ENCODE measurements around the gene OTOGL.
"Not testable (repeated sequence)": the region's sequence is repeated elsewhere in the genome, so short reads cannot be mapped to it uniquely, and the experiment has no call there.

OTOGL gene

GRCh38 chr12:80222261-80222660 lies 122.9 kb downstream of the OTOGL start:
- no peak for DNase-seq (ENCODE audit: low read depth)

- DNase-seq (ENCODE audit: low read depth): no peak
Measured at GRCh38 chr12:80226576-80226975, 127.2 kb downstream of the OTOGL start.

- not testable (repeated sequence) for DNase-seq (ENCODE audit: low read depth)
Measured at GRCh38 chr12:80227904-80228303, 128.6 kb downstream of the OTOGL start.

GRCh38 chr12:80230068-80230467 lies 130.7 kb downstream of the OTOGL start:
- no peak for DNase-seq (ENCODE audit: low read depth)

- no peak for DNase-seq (ENCODE audit: low read depth)
Measured at GRCh38 chr12:80232837-80233236, 133.5 kb downstream of the OTOGL start.

- DNase-seq (ENCODE audit: low read depth): no peak
Measured at GRCh38 chr12:80233926-80234325, 134.6 kb downstream of the OTOGL start.

GRCh38 chr12:80234667-80235066 lies 135.3 kb downstream of the OTOGL start:
- DNase-seq (ENCODE audit: low read depth): no peak

GRCh38 chr12:80235944-80236343 lies 136.6 kb downstream of the OTOGL start:
- no peak for DNase-seq (ENCODE audit: low read depth)

GRCh38 chr12:80239867-80240266 lies 140.5 kb downstream of the OTOGL start:
- DNase-seq (ENCODE audit: low read depth): no peak

- no peak for DNase-seq (ENCODE audit: low read depth)
Measured at GRCh38 chr12:80241576-80242273, 142.4 kb downstream of the OTOGL start.

GRCh38 chr12:80242321-80242720 lies 143.0 kb downstream of the OTOGL start:
- DNase-seq (ENCODE audit: low read depth): no peak

GRCh38 chr12:80249581-80249980 lies 150.2 kb downstream of the OTOGL start:
- DNase-seq (ENCODE audit: low read depth): not testable (repeated sequence)

- no peak for DNase-seq (ENCODE audit: low read depth)
Measured at GRCh38 chr12:80257920-80258319, 158.6 kb downstream of the OTOGL start.

GRCh38 chr12:80260269-80260668 lies 160.9 kb downstream of the OTOGL start:
- no peak for DNase-seq (ENCODE audit: low read depth)

- no peak for DNase-seq (ENCODE audit: low read depth)
Measured at GRCh38 chr12:80261403-80261802, 162.1 kb downstream of the OTOGL start.

- no peak for DNase-seq (ENCODE audit: low read depth)
Measured at GRCh38 chr12:80262346-80262745, 163.0 kb downstream of the OTOGL start.

GRCh38 chr12:80262771-80263170 lies 163.4 kb downstream of the OTOGL start:
- DNase-seq (ENCODE audit: low read depth): no peak

- DNase-seq (ENCODE audit: low read depth): no peak
Measured at GRCh38 chr12:80264386-80264785, 165.0 kb downstream of the OTOGL start.

GRCh38 chr12:80264891-80265290 lies 165.6 kb downstream of the OTOGL start:
- DNase-seq (ENCODE audit: low read depth): no peak

- DNase-seq (ENCODE audit: low read depth): no peak
Measured at GRCh38 chr12:80268924-80269749, 169.8 kb downstream of the OTOGL start.

GRCh38 chr12:80269803-80270552 lies 170.6 kb downstream of the OTOGL start:
- no peak for DNase-seq (ENCODE audit: low read depth)

- no peak for DNase-seq (ENCODE audit: low read depth)
Measured at GRCh38 chr12:80271780-80272179, 172.4 kb downstream of the OTOGL start.

All from activated T-cell treated with anti-CD3 and anti-CD28 coated beads for 1 hour (primary cell).